IMR-90 (cell line): ENCODE measurements around the gene MEGF9.
"Not testable (repeated sequence)": the region's sequence is repeated elsewhere in the genome, so short reads cannot be mapped to it uniquely, and the experiment has no call there.

Experiments
- BHLHE40 ChIP-seq: fragments of 150-350 bp; IDR thresholded peaks from 2 replicates; pipeline ENCODE4 v1.6.1; 2016; ENCODE audit warnings: mild to moderate bottlenecking, low read depth, low read length
- CEBPB ChIP-seq: IDR thresholded peaks from 2 replicates; pipeline ENCODE4 v1.6.1; 2012; ENCODE audit warnings: low read depth, low read length, improper control_type of control experiment
- CTCF ChIP-seq: conservative IDR thresholded peaks from 2 replicates; pipeline ENCODE4 v1.5.1; 2012; ENCODE audit warnings: mild to moderate bottlenecking, low read depth, low read length, improper control_type of control experiment
- POLR2A ChIP-seq: IDR thresholded peaks from 2 replicates; pipeline ENCODE4 v1.6.1; 2012; ENCODE audit warnings: mild to moderate bottlenecking, low read depth, low read length
- RAD21 ChIP-seq: IDR thresholded peaks from 2 replicates; pipeline ENCODE4 v1.6.1; 2012; ENCODE audit warnings: low read length, improper control_type of control experiment
- RCOR1 ChIP-seq: IDR thresholded peaks from 2 replicates; pipeline ENCODE4 v1.6.1; 2012; ENCODE audit warnings: mild to moderate bottlenecking, low read length, improper control_type of control experiment; ENCODE audit not compliant: insufficient replicate concordance
- RFX5 ChIP-seq: IDR thresholded peaks from 2 replicates; pipeline ENCODE4 v1.8.0; 2012; ENCODE audit warnings: low read depth, mild to moderate bottlenecking, low read length, moderate library complexity
- SMC3 ChIP-seq: fragments of 150-350 bp; IDR thresholded peaks from 2 replicates; pipeline ENCODE4 v1.6.1; 2016; ENCODE audit warnings: low read depth, mild to moderate bottlenecking, antibody characterized with exemption, low read length, moderate library complexity
- USF2 ChIP-seq: fragments of 150-350 bp; IDR thresholded peaks from 2 replicates; pipeline ENCODE4 v1.6.1; 2017; ENCODE audit warnings: mild to moderate bottlenecking, antibody characterized with exemption, low read length, low read depth

DNA sequence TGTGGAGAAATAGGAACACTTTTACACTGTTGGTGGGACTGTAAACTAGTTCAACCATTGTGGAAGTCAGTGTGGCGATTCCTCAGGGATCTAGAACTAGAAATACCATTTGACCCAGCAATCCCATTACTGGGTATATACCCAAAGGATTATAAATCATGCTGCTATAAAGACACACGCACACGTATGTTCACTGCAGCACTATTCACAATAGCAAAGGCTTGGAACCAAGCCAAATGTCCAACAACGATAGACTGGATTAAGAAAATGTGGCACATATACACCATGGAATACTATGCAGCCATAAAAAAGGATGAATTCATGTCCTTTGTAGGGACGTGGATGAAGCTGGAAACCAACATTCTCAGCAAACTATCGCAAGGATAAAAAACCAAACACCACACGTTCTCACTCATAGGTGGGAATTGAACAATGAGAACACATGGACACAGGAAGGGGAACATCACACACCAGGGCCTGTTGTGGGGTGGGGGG, 162.0 kb downstream of the MEGF9 start:
- not testable (repeated sequence) for TF ChIP-seq CTCF, POLR2A, BHLHE40, RCOR1, RAD21, SMC3, RFX5, CEBPB, USF2
